Measurements from ENCODE around the gene CLEC1A. TPM values are rescaled to one million over a fixed set of nuclear protein-coding genes. Genes with fewer than 3 reads are reported as not detected.

CLEC1A gene
- total RNA-seq, result not detected in 2 replicates
- long read RNA-seq, result 0 reads

- Mint-ChIP-seq H3K4me1 (peaks cover 5% of the 10 kb centered on the region), H3K27me3 (ENCODE audit: low read depth) (no peaks in the 10 kb centered on the region), H3K4me3 (no peak within 1 kb of the TSS), H3K36me3 (ENCODE audit: low read depth) (peaks cover 5% of the 10 kb centered on the region), H3K9me3 (peaks cover 4% of the 10 kb centered on the region), H3K27ac (ENCODE audit: unreplicated experiment) (peak within 1 kb of the TSS; percentile 54)
- no peak for DNase-seq (ENCODE audit: low read depth, low spot score)
- TF ChIP-seq CTCF (conservative IDR thresholded peaks at IDR 0.05), result no peak
Measured at GRCh38 chr12:10098791-10099190, at the start of gene CLEC1A. CLEC1A (minus strand) TSS chr12:10098985; CDS start chr12:10098922, 63 bp downstream.

GRCh38 chr12:10147714-10148403 is 49.1 kb upstream of the CLEC1A start:
- no peak for DNase-seq (ENCODE audit: low read depth, low spot score)
- TF ChIP-seq CTCF (conservative IDR thresholded peaks at IDR 0.05), result no peak
- H3K27ac Mint-ChIP-seq (ENCODE audit: unreplicated experiment), result no peak overlapping the region
- H3K4me1 Mint-ChIP-seq, result peaks cover 3% of the 10 kb centered on the region
- H3K27me3 Mint-ChIP-seq (ENCODE audit: low read depth), result no peaks in the 10 kb centered on the region
- no peaks in the 10 kb centered on the region for H3K36me3 Mint-ChIP-seq (ENCODE audit: low read depth)
- H3K9me3 Mint-ChIP-seq, result no peaks in the 10 kb centered on the region
- no peak overlapping the region for H3K4me3 Mint-ChIP-seq

GRCh38 chr12:10142976-10143589 is 44.3 kb upstream of the CLEC1A start:
- H3K4me3 Mint-ChIP-seq, result no peak overlapping the region
- peaks cover 6% of the 10 kb centered on the region for H3K4me1 Mint-ChIP-seq
- H3K36me3 Mint-ChIP-seq (ENCODE audit: low read depth), result no peaks in the 10 kb centered on the region
- no peak for DNase-seq (ENCODE audit: low read depth, low spot score)
- no peak for TF ChIP-seq CTCF (conservative IDR thresholded peaks at IDR 0.05)
- no peak overlapping the region for H3K27ac Mint-ChIP-seq (ENCODE audit: unreplicated experiment)
- no peaks in the 10 kb centered on the region for H3K9me3 Mint-ChIP-seq
- no peaks in the 10 kb centered on the region for H3K27me3 Mint-ChIP-seq (ENCODE audit: low read depth)

GRCh38 chr12:10140001-10140400 is 41.2 kb upstream of the CLEC1A start:
- no peaks in the 10 kb centered on the region for H3K36me3 Mint-ChIP-seq (ENCODE audit: low read depth)
- H3K27ac Mint-ChIP-seq (ENCODE audit: unreplicated experiment), result no peak overlapping the region
- no peak overlapping the region for H3K4me3 Mint-ChIP-seq
- TF ChIP-seq CTCF (conservative IDR thresholded peaks at IDR 0.05), result peak; percentile 92
- H3K9me3 Mint-ChIP-seq, result no peaks in the 10 kb centered on the region
- peaks cover 6% of the 10 kb centered on the region for H3K4me1 Mint-ChIP-seq
- H3K27me3 Mint-ChIP-seq (ENCODE audit: low read depth), result no peaks in the 10 kb centered on the region
- DNase-seq (ENCODE audit: low read depth, low spot score), result peak; percentile 22

- no peak for DNase-seq (ENCODE audit: low read depth, low spot score)
- Mint-ChIP-seq H3K4me1 (peaks cover 8% of the 10 kb centered on the region), H3K27me3 (ENCODE audit: low read depth) (no peaks in the 10 kb centered on the region), H3K27ac (ENCODE audit: unreplicated experiment) (peak overlapping the region; percentile 73), H3K36me3 (ENCODE audit: low read depth) (no peaks in the 10 kb centered on the region), H3K4me3 (no peak overlapping the region), H3K9me3 (no peaks in the 10 kb centered on the region)
- no peak for TF ChIP-seq CTCF (conservative IDR thresholded peaks at IDR 0.05)
Measured at GRCh38 chr12:10136637-10137205, 37.9 kb upstream of the CLEC1A start.
